ENCODE measurements around the gene PCMT1.

- TF ChIP-seq HMGXB4 (CRISPR knock-in tag; IDR thresholded peaks at IDR 0.05; ENCODE audit: borderline replicate concordance), result no peak
- no peak for TF ChIP-seq MAFK (IDR thresholded peaks at IDR 0.05; ENCODE audit: partially characterized antibody)
These were observed 102.6 kb downstream of the PCMT1 start for GRCh38 chr6:149852180-149852579.
